Putamen (tissue), 1 donor: Measurements from ENCODE around the gene ARHGEF10L.
"Not testable (repeated sequence)": the region's sequence is repeated elsewhere in the genome, so short reads cannot be mapped to it uniquely, and the experiment has no call there.

ENCODE experiments used
- DNase-seq: peaks from one replicate; pipeline ENCODE4 v3.0.0-alpha.2; 2016; ENCODE audit warnings: low spot score

Gene ARHGEF10L

GRCh38 chr1:17612831-17613230 is 73.3 kb downstream of the ARHGEF10L start:
- no peak for DNase-seq

GRCh38 chr1:17614586-17614985 is 75.1 kb downstream of the ARHGEF10L start:
- no peak for DNase-seq

- DNase-seq = no peak
These were observed 75.7 kb downstream of the ARHGEF10L start for GRCh38 chr1:17615157-17615556.

GRCh38 chr1:17615959-17616358 is 76.5 kb downstream of the ARHGEF10L start:
- no peak for DNase-seq

GRCh38 chr1:17616731-17617279 is 77.3 kb downstream of the ARHGEF10L start:
- DNase-seq = no peak

GRCh38 chr1:17617787-17618557 is 78.5 kb downstream of the ARHGEF10L start:
- DNase-seq = peak; percentile 20

- DNase-seq = peak; percentile 14
These were observed 79.2 kb downstream of the ARHGEF10L start for GRCh38 chr1:17618558-17619247.

- DNase-seq = no peak
These were observed 81.0 kb downstream of the ARHGEF10L start for GRCh38 chr1:17620448-17620847.

- no peak for DNase-seq
These were observed 82.2 kb downstream of the ARHGEF10L start for GRCh38 chr1:17621691-17622090.

GRCh38 chr1:17622823-17623222 is 83.3 kb downstream of the ARHGEF10L start:
- no peak for DNase-seq

GRCh38 chr1:17624611-17625233 is 85.2 kb downstream of the ARHGEF10L start:
- DNase-seq = no peak

GRCh38 chr1:17627239-17628052 is 87.9 kb downstream of the ARHGEF10L start:
- no peak for DNase-seq

GRCh38 chr1:17629046-17629445 is 89.5 kb downstream of the ARHGEF10L start:
- not testable (repeated sequence) for DNase-seq

GRCh38 chr1:17629460-17629859 is 90.0 kb downstream of the ARHGEF10L start:
- DNase-seq = no peak

- DNase-seq = peak; percentile 38
These were observed 90.7 kb downstream of the ARHGEF10L start for GRCh38 chr1:17630048-17630830.

- no peak for DNase-seq
These were observed 91.5 kb downstream of the ARHGEF10L start for GRCh38 chr1:17630986-17631385.

- no peak for DNase-seq
These were observed 91.9 kb downstream of the ARHGEF10L start for GRCh38 chr1:17631410-17631809.

- DNase-seq = no peak
These were observed 92.6 kb downstream of the ARHGEF10L start for GRCh38 chr1:17632106-17632505.

GRCh38 chr1:17632541-17633184 is 93.2 kb downstream of the ARHGEF10L start:
- DNase-seq = no peak

GRCh38 chr1:17633654-17634053 is 94.2 kb downstream of the ARHGEF10L start:
- no peak for DNase-seq

GRCh38 chr1:17635276-17635675 is 95.8 kb downstream of the ARHGEF10L start:
- DNase-seq = no peak
